GM23338 (cell line): Measurements from ENCODE around the gene BCL2L12. TPM values are rescaled to one million over a fixed set of nuclear protein-coding genes. Genes with fewer than 3 reads are reported as not detected.

Experiments used
- ATAC-seq: fragments of 200-7000 bp; cut with Tn5 transposase; 3 replicates; pipeline ENCODE4 v1.9.1; 2020
- DNase-seq: peaks from one replicate; pipeline ENCODE4 v3.0.0-alpha.2; 2015; ENCODE audit warnings: low spot score
- H2AFZ ChIP-seq: fragments of 200-600 bp; sonication (generic); 2 replicates; pipeline ENCODE4 v1.8.0; 2016; ENCODE audit warnings: antibody characterized with exemption, mild to moderate bottlenecking, moderate library complexity
- H3F3A ChIP-seq: fragments of 200-600 bp; sonication (generic); replicated peaks from 2 replicates; pipeline ENCODE4 v1.8.0; 2017; ENCODE audit warnings: antibody characterized with exemption, mixed run types, low read depth
- H3K27ac ChIP-seq: fragments of 200-600 bp; sonication (generic); 2 replicates; pipeline ENCODE4 v1.6.1; 2016; ENCODE audit warnings: low read depth
- H3K27me3 ChIP-seq: fragments of 200-600 bp; sonication (generic); 2 replicates; pipeline ENCODE4 v1.8.0; 2016; ENCODE audit warnings: mild to moderate bottlenecking, mixed run types, moderate library complexity; ENCODE audit not compliant: insufficient read depth
- H3K36me3 ChIP-seq: fragments of 200-600 bp; sonication (generic); 2 replicates; pipeline ENCODE4 v1.8.0; 2016; ENCODE audit warnings: mild to moderate bottlenecking; ENCODE audit not compliant: insufficient read depth
- H3K4me1 ChIP-seq: fragments of 200-600 bp; sonication (generic); 2 replicates; pipeline ENCODE4 v1.8.0; 2016; ENCODE audit warnings: mild to moderate bottlenecking, moderate library complexity; ENCODE audit not compliant: insufficient read depth
- H3K4me2 ChIP-seq: fragments of 200-600 bp; sonication (generic); 2 replicates; pipeline ENCODE4 v1.7.1; 2017; ENCODE audit warnings: mixed run types
- H3K4me3 ChIP-seq: fragments of 200-600 bp; sonication (generic); 2 replicates; pipeline ENCODE4 v1.6.1; 2016; ENCODE audit warnings: mixed run types
- H3K79me2 ChIP-seq: fragments of 200-600 bp; sonication (generic); replicated peaks from 2 replicates; pipeline ENCODE4 v1.8.0; 2017; ENCODE audit warnings: mild to moderate bottlenecking; ENCODE audit not compliant: insufficient read depth
- H3K9me2 ChIP-seq: fragments of 200-600 bp; sonication (generic); 2 replicates; pipeline ENCODE4 v1.8.0; 2017; ENCODE audit not compliant: insufficient read depth
- H4K20me1 ChIP-seq: fragments of 200-600 bp; sonication (generic); replicated peaks from 2 replicates; pipeline ENCODE4 v1.8.0; 2017; ENCODE audit warnings: mild to moderate bottlenecking; ENCODE audit not compliant: insufficient read depth
- H3K27ac Mint-ChIP-seq: 2 replicates; pipeline ENCODE4 v1.8.0; 2020; ENCODE audit warnings: inconsistent platforms, mild to moderate bottlenecking, moderate library complexity, mixed read lengths
- H3K27me3 Mint-ChIP-seq: 3 replicates; pipeline ENCODE4 v1.8.0; 2022; ENCODE audit warnings: low read depth, mild to moderate bottlenecking, moderate library complexity, mixed read lengths, inconsistent platforms; ENCODE audit not compliant: insufficient read depth, poor library complexity
- H3K36me3 Mint-ChIP-seq: 3 replicates; pipeline ENCODE4 v1.8.0; 2021; ENCODE audit warnings: low read depth, mild to moderate bottlenecking, inconsistent platforms, moderate library complexity, mixed read lengths
- H3K4me1 Mint-ChIP-seq: 3 replicates; pipeline ENCODE4 v1.8.0; 2020; ENCODE audit warnings: mild to moderate bottlenecking, inconsistent platforms, mixed read lengths
- H3K4me3 Mint-ChIP-seq: 3 replicates; pipeline ENCODE4 v1.8.0; 2021; ENCODE audit warnings: moderate library complexity, mild to moderate bottlenecking, inconsistent platforms, mixed read lengths
- H3K9me3 Mint-ChIP-seq: 3 replicates; pipeline ENCODE4 v1.8.0; 2020; ENCODE audit warnings: moderate library complexity, mild to moderate bottlenecking, inconsistent platforms, mixed read lengths
- CREB1 ChIP-seq: fragments of 250-450 bp; sonication (Bioruptor Pico); IDR thresholded peaks from 2 replicates; pipeline ENCODE4 v1.5.0; 2020; ENCODE audit warnings: low read depth, mild to moderate bottlenecking, moderate library complexity
- ETS1 ChIP-seq: IDR thresholded peaks from 2 replicates; pipeline ENCODE4 v1.6.1; 2016; ENCODE audit warnings: antibody characterized with exemption
- EZH2 ChIP-seq: fragments of 200-600 bp; sonication (generic); IDR thresholded peaks from one replicate; pipeline ENCODE4 v1.8.0; 2017; ENCODE audit warnings: antibody characterized with exemption, mild to moderate bottlenecking, low read depth; ENCODE audit not compliant: unreplicated experiment
- EZH2phosphoT487 ChIP-seq: fragments of 200-600 bp; sonication (generic); IDR thresholded peaks from one replicate; pipeline ENCODE4 v1.8.1; 2018; ENCODE audit warnings: antibody characterized with exemption; ENCODE audit not compliant: unreplicated experiment
- JUNB ChIP-seq: IDR thresholded peaks from one replicate; pipeline ENCODE4 v1.6.1; 2016; ENCODE audit warnings: antibody characterized with exemption; ENCODE audit not compliant: unreplicated experiment
- NANOG ChIP-seq: IDR thresholded peaks from 2 replicates; pipeline ENCODE4 v1.6.1; 2016; ENCODE audit warnings: antibody characterized with exemption, borderline replicate concordance
- POLR2AphosphoS5 ChIP-seq: IDR thresholded peaks from 2 replicates; pipeline ENCODE4 v1.6.1; 2016; ENCODE audit warnings: antibody characterized with exemption, low read depth
- REST ChIP-seq: IDR thresholded peaks from one replicate; pipeline ENCODE4 v1.6.1; 2018; ENCODE audit warnings: antibody characterized with exemption; ENCODE audit not compliant: unreplicated experiment
- STAT1 ChIP-seq: IDR thresholded peaks from one replicate; pipeline ENCODE4 v1.6.1; 2016; ENCODE audit warnings: antibody characterized with exemption; ENCODE audit not compliant: unreplicated experiment
- ZNF114 ChIP-seq: fragments of 250-450 bp; sonication (Bioruptor Pico); IDR thresholded peaks from 2 replicates; pipeline ENCODE4 v1.5.0; 2020; ENCODE audit warnings: mild to moderate bottlenecking, moderate library complexity
- ZNF331 ChIP-seq: fragments of 250-450 bp; sonication (Bioruptor Pico); IDR thresholded peaks from 2 replicates; pipeline ENCODE4 v1.5.0; 2020; ENCODE audit warnings: low read depth, mild to moderate bottlenecking, moderate library complexity
- polyA plus RNA-seq: library from polyadenylated mRNA; unstranded; fragments of >200 nt; fragmentation: Nextera tagmentation; extraction: Ambion mirVana; gene quantifications from 2 replicates; pipeline ENCODE4 v1.2.1, GENCODE V29; 2016
- total RNA-seq: library from RNA; depleted of rRNA; stranded (reverse); fragments of >200 nt; shearing (Covaris generic); gene quantifications from 2 replicates; pipeline ENCODE4 v1.2.3, GENCODE V29; 2014
- TF ChIP-seq, protein P1 (sequence below), 2 experiments: fragments of 200-600 bp in 1 of 2; sonication (generic) in 1 of 2; conservative IDR thresholded peaks; 2 replicates each; pipeline versions ENCODE4 v1.5.1 to v1.6.1; 2016 to 2017; ENCODE audit warnings: antibody characterized with exemption in 2 of 2, low read depth in 2 of 2, mild to moderate bottlenecking in 2 of 2, moderate library complexity in 1 of 2
- TF ChIP-seq, protein P2 (sequence below): fragments of 250-450 bp; sonication (Bioruptor Pico); IDR thresholded peaks from 2 replicates; pipeline ENCODE4 v1.5.0; 2020; ENCODE audit warnings: mild to moderate bottlenecking, moderate library complexity

BCL2L12 gene
- total and polyA plus RNA-seq, 2 experiments from 2014 or later: 61.3 to 102 TPM

DNA sequence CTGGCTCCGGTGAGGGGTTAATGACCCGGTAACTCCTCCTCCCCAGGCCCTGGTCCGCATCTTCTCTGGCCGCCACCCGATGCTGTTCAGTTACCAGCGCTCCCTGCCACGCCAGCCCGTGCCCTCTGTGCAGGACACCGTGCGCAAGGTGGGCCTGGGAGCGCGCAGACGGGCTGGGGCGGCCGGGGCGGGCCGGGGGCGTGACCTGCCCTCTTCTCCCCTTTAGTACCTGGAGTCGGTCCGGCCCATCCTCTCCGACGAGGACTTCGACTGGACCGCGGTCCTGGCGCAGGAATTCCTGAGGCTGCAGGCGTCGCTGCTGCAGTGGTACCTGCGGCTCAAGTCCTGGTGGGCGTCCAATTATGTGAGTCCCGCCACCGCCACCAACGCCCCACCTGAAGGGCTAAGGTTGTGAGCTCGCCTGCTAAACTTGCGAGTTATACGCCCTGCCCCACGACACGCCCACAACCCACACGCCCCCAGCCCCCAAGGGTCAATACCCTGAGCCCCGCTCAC, 35.6 kb downstream of the BCL2L12 start:
- Histone ChIP-seq H3K4me1 (no peaks in the 10 kb centered on the region), H3K9me2 (no peaks in the 10 kb centered on the region), H3K4me3 (no peak overlapping the region), H3K27me3 (no peaks in the 10 kb centered on the region), H3K79me2 (no peaks in the 10 kb centered on the region), H3K4me2 (no peak overlapping the region), H3K27ac (no peak overlapping the region; the same call in 1 of the 2 replicates), H3F3A (no peaks in the 10 kb centered on the region), H2AFZ (no peak overlapping the region), H3K36me3 (peaks cover 3% of the 10 kb centered on the region; the same call in 1 of the 2 replicates), H4K20me1 (no peaks in the 10 kb centered on the region)
- Mint-ChIP-seq H3K4me3 (no peak overlapping the region), H3K4me1 (no peaks in the 10 kb centered on the region), H3K9me3 (no peaks in the 10 kb centered on the region), H3K36me3 (peaks cover 35% of the 10 kb centered on the region), H3K27ac (no peak overlapping the region), H3K27me3 (peaks cover 9% of the 10 kb centered on the region)
- DNase-seq: peak; percentile 34
- peak; percentile 63 for ATAC-seq
- TF ChIP-seq EZH2phosphoT487: no peak
- no peak for TF ChIP-seq NANOG
- no peak for TF ChIP-seq CREB1 (CRISPR knock-in tag)
- TF ChIP-seq, protein P1, sequence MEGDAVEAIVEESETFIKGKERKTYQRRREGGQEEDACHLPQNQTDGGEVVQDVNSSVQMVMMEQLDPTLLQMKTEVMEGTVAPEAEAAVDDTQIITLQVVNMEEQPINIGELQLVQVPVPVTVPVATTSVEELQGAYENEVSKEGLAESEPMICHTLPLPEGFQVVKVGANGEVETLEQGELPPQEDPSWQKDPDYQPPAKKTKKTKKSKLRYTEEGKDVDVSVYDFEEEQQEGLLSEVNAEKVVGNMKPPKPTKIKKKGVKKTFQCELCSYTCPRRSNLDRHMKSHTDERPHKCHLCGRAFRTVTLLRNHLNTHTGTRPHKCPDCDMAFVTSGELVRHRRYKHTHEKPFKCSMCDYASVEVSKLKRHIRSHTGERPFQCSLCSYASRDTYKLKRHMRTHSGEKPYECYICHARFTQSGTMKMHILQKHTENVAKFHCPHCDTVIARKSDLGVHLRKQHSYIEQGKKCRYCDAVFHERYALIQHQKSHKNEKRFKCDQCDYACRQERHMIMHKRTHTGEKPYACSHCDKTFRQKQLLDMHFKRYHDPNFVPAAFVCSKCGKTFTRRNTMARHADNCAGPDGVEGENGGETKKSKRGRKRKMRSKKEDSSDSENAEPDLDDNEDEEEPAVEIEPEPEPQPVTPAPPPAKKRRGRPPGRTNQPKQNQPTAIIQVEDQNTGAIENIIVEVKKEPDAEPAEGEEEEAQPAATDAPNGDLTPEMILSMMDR (conservative IDR thresholded peaks at IDR 0.05; ENCODE audit: low read depth in 2 of 2): no peak
- TF ChIP-seq ZNF331 (CRISPR knock-in tag): no peak
- TF ChIP-seq REST: no peak
- TF ChIP-seq, protein P2, sequence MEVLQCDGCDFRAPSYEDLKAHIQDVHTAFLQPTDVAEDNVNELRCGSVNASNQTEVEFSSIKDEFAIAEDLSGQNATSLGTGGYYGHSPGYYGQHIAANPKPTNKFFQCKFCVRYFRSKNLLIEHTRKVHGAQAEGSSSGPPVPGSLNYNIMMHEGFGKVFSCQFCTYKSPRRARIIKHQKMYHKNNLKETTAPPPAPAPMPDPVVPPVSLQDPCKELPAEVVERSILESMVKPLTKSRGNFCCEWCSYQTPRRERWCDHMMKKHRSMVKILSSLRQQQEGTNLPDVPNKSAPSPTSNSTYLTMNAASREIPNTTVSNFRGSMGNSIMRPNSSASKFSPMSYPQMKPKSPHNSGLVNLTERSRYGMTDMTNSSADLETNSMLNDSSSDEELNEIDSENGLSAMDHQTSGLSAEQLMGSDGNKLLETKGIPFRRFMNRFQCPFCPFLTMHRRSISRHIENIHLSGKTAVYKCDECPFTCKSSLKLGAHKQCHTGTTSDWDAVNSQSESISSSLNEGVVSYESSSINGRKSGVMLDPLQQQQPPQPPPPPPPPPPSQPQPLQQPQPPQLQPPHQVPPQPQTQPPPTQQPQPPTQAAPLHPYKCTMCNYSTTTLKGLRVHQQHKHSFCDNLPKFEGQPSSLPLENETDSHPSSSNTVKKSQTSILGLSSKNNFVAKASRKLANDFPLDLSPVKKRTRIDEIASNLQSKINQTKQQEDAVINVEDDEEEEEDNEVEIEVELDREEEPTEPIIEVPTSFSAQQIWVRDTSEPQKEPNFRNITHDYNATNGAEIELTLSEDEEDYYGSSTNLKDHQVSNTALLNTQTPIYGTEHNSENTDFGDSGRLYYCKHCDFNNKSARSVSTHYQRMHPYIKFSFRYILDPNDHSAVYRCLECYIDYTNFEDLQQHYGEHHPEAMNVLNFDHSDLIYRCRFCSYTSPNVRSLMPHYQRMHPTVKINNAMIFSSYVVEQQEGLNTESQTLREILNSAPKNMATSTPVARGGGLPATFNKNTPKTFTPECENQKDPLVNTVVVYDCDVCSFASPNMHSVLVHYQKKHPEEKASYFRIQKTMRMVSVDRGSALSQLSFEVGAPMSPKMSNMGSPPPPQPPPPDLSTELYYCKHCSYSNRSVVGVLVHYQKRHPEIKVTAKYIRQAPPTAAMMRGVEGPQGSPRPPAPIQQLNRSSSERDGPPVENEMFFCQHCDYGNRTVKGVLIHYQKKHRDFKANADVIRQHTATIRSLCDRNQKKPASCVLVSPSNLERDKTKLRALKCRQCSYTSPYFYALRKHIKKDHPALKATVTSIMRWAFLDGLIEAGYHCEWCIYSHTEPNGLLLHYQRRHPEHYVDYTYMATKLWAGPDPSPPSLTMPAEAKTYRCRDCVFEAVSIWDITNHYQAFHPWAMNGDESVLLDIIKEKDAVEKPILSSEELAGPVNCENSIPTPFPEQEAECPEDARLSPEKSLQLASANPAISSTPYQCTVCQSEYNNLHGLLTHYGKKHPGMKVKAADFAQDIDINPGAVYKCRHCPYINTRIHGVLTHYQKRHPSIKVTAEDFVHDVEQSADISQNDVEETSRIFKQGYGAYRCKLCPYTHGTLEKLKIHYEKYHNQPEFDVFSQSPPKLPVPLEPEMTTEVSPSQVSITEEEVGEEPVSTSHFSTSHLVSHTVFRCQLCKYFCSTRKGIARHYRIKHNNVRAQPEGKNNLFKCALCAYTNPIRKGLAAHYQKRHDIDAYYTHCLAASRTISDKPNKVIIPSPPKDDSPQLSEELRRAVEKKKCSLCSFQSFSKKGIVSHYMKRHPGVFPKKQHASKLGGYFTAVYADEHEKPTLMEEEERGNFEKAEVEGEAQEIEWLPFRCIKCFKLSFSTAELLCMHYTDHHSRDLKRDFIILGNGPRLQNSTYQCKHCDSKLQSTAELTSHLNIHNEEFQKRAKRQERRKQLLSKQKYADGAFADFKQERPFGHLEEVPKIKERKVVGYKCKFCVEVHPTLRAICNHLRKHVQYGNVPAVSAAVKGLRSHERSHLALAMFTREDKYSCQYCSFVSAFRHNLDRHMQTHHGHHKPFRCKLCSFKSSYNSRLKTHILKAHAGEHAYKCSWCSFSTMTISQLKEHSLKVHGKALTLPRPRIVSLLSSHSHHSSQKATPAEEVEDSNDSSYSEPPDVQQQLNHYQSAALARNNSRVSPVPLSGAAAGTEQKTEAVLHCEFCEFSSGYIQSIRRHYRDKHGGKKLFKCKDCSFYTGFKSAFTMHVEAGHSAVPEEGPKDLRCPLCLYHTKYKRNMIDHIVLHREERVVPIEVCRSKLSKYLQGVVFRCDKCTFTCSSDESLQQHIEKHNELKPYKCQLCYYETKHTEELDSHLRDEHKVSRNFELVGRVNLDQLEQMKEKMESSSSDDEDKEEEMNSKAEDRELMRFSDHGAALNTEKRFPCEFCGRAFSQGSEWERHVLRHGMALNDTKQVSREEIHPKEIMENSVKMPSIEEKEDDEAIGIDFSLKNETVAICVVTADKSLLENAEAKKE (CRISPR knock-in tag): no peak
- no peak for TF ChIP-seq POLR2AphosphoS5
- TF ChIP-seq STAT1: no peak
- no peak for TF ChIP-seq ETS1
- no peak for TF ChIP-seq EZH2
- TF ChIP-seq ZNF114 (CRISPR knock-in tag): no peak
- TF ChIP-seq JUNB: no peak
